ENCODE measurements around the gene NANS. TPM values are rescaled to one million over a fixed set of nuclear protein-coding genes. Genes with fewer than 3 reads are reported as not detected.

Gene NANS
- total and polyA plus RNA-seq, 2 of the 8 experiments (the other 6 are each of a cell fraction or from before 2014, with no cell fraction given) = 56.5 to 67.3 TPM

DNA sequence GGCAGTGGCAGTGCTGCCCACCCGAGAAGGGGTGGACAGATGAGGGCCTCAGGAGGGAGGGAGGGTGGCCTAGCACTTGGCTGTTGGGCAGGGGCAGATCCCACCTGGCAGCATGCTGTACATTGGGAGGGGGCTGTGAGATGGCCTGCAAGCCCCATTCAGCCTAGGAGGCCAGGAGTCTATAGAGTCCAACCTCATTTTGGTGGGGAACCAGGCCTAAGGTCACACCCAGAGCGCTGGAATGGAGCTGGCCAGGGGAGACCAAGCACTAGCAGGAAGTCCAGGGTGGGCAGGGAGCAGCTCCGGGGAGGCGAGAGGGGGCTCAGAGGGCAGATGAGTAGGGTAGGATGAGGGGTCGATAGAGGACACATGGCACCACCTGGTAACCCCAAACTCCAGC lies 39.6 kb downstream of the NANS start:
- H2AK5ac ChIP-seq (ENCODE audit: low read depth, low read length) = no peak overlapping the region
- H3K36me3 ChIP-seq (ENCODE audit: control insufficient read depth in 2 of 4, insufficient read depth in 4 of 4, low read length in 3 of 4) = peaks cover 0 to 3% (median 0%) of the 10 kb centered on the region in 4 experiments; a peak in 2 of 8 replicates
- 0 out of 2 replicates have a peak, but pooled peaks cover 3% of the 10 kb centered on the region for H3K23me2 ChIP-seq (ENCODE audit: low read depth, low read length)
- no peak overlapping the region for H2BK120ac ChIP-seq (replicated peaks; ENCODE audit: low read depth, low read length)
- no peak overlapping the region for H3K4me2 ChIP-seq (ENCODE audit: insufficient read depth in 1 of 2, low read depth in 2 of 2, low read length in 2 of 2)
- H3K4ac ChIP-seq (replicated peaks; ENCODE audit: insufficient read length, low read depth, low read length) = no peak overlapping the region
- no peak for FAIRE-seq
- no peak overlapping the region for H3K14ac ChIP-seq (ENCODE audit: insufficient read length)
- no peak overlapping the region for H3K27ac ChIP-seq (ENCODE audit: low read depth, low read length)
- no peak overlapping the region for H3K4me3 ChIP-seq (ENCODE audit: extremely low read depth in 1 of 4, insufficient read depth in 2 of 4, low read depth in 3 of 4, low read length in 4 of 4)
- POLR2A ChIA-PET (ENCODE audit: partially characterized antibody) = interaction anchor here (1.1 kb wide), 2 partner anchors 13 to 14 kb away, joined by 3 read pairs; no protein-coding TSS in a partner anchor
- no peak overlapping the region for H3K23ac ChIP-seq (ENCODE audit: insufficient read length)
- CTCF ChIA-PET (ENCODE audit: partially characterized antibody) = interaction anchor here (1.4 to 1.9 kb wide), 2 partner anchors 9 to 47 kb away, joined by 5 to 6 read pairs; no protein-coding TSS in a partner anchor
- no peak for DNase-seq (ENCODE audit: low read depth in 1 of 2, low spot score in 2 of 2)
- no peak overlapping the region for H3K56ac ChIP-seq (replicated peaks; ENCODE audit: insufficient read length, low read depth, low read length)
- H3K27me3 ChIP-seq (replicated peaks in 1 of 4; ENCODE audit: control insufficient read depth in 3 of 4, extremely low read depth in 1 of 4, insufficient read depth in 3 of 4, low read length in 3 of 4) = no peaks in the 10 kb centered on the region
- no peaks in the 10 kb centered on the region for H3K79me2 ChIP-seq (ENCODE audit: control insufficient read depth in 1 of 2, insufficient read depth in 2 of 2, low read length in 2 of 2)
- 87% methylated on average over 5 of the region's 5 CpGs; no CpG with 5 or more reads in 1 of the 2 experiments for WGBS, 2 experiments (ENCODE audit: extremely low coverage in 1 of 2, insufficient coverage in 1 of 2, insufficient read length in 1 of 2, insufficient replicate concordance in 2 of 2, low coverage in 1 of 2, low lambda C conversion rate in 2 of 2, missing lambda C conversion rate in 1 of 2)
- H2BK5ac ChIP-seq (ENCODE audit: low read depth, low read length) = no peak overlapping the region
- no peak overlapping the region for H2BK20ac ChIP-seq (ENCODE audit: low read length)
- H4K8ac ChIP-seq (ENCODE audit: extremely low read depth, insufficient read depth, low read length) = no peak overlapping the region
- H3K9me3 ChIP-seq (ENCODE audit: insufficient read depth in 2 of 2, low read depth in 1 of 2, low read length in 1 of 2) = no peaks in the 10 kb centered on the region
- H2AFZ ChIP-seq (ENCODE audit: low read length) = no peak overlapping the region
- H3K79me1 ChIP-seq (ENCODE audit: low read depth, low read length) = no peaks in the 10 kb centered on the region
- no peak overlapping the region for H4K5ac ChIP-seq (ENCODE audit: insufficient read length, low read depth, low read length)
- 0 out of 2 replicates have a peak overlapping the region, but pooled peaks have one; percentile 46 for H2BK15ac ChIP-seq (ENCODE audit: low read length)
- H3K9ac ChIP-seq (replicated peaks in 1 of 4; ENCODE audit: extremely low read depth in 1 of 4, low read depth in 3 of 4, low read length in 3 of 4) = no peak overlapping the region
- peaks cover 0 to 2% of the 10 kb centered on the region in 2 experiments for H4K20me1 ChIP-seq (replicated peaks in 1 of 2; ENCODE audit: control insufficient read depth in 1 of 2, insufficient read depth in 2 of 2, low read length in 2 of 2)
- no peak overlapping the region; the same call in 1 of the 2 replicates for H3K18ac ChIP-seq (ENCODE audit: extremely low read depth, low read length)
- H4K91ac ChIP-seq (replicated peaks; ENCODE audit: insufficient read length, low read length) = no peak overlapping the region
- no peak overlapping the region for H2BK12ac ChIP-seq (ENCODE audit: low read depth, low read length)
- H3K4me1 ChIP-seq (replicated peaks in 1 of 4; ENCODE audit: control insufficient read depth in 3 of 4, insufficient read depth in 4 of 4, low read length in 3 of 4) = peaks cover 2 to 8% (median 5%) of the 10 kb centered on the region in 4 experiments; a peak in 6 of 7 replicates
- no peak for TF ChIP-seq GABPA (IDR thresholded peaks at IDR 0.05; ENCODE audit: borderline replicate concordance, insufficient read depth, low read length)
- TF ChIP-seq, protein P1, sequence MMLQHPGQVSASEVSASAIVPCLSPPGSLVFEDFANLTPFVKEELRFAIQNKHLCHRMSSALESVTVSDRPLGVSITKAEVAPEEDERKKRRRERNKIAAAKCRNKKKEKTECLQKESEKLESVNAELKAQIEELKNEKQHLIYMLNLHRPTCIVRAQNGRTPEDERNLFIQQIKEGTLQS (IDR thresholded peaks at IDR 0.05; ENCODE audit: insufficient read depth, low read depth, low read length) = no peak
- TF ChIP-seq CREB1 (IDR thresholded peaks at IDR 0.05) = no peak
- no peak for TF ChIP-seq TCF12 (IDR thresholded peaks at IDR 0.05; ENCODE audit: low read depth, low read length)
- no peak for TF ChIP-seq EP300 (IDR thresholded peaks at IDR 0.05; ENCODE audit: borderline replicate concordance in 1 of 2, low read depth in 2 of 2, low read length in 2 of 2)
- no peak for TF ChIP-seq POLR2A (IDR thresholded peaks at IDR 0.05; ENCODE audit: control extremely low read depth in 1 of 2, low read depth in 2 of 2, low read length in 2 of 2)
- TF ChIP-seq, protein P2, sequence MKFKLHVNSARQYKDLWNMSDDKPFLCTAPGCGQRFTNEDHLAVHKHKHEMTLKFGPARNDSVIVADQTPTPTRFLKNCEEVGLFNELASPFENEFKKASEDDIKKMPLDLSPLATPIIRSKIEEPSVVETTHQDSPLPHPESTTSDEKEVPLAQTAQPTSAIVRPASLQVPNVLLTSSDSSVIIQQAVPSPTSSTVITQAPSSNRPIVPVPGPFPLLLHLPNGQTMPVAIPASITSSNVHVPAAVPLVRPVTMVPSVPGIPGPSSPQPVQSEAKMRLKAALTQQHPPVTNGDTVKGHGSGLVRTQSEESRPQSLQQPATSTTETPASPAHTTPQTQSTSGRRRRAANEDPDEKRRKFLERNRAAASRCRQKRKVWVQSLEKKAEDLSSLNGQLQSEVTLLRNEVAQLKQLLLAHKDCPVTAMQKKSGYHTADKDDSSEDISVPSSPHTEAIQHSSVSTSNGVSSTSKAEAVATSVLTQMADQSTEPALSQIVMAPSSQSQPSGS (IDR thresholded peaks at IDR 0.05; ENCODE audit: low read length) = no peak
- TF ChIP-seq YY1 (IDR thresholded peaks at IDR 0.05; ENCODE audit: low read depth, low read length) = no peak
- no peak for TF ChIP-seq SIN3A (conservative IDR thresholded peaks at IDR 0.05 in 1 of 2, IDR thresholded peaks at IDR 0.05 in 1 of 2; ENCODE audit: low read depth in 1 of 2, low read length in 2 of 2)
- no peak for TF ChIP-seq POU5F1 (IDR thresholded peaks at IDR 0.05; ENCODE audit: low read depth, low read length)
- TF ChIP-seq CEBPB (IDR thresholded peaks at IDR 0.05; ENCODE audit: low read depth, low read length) = no peak
- no peak for TF ChIP-seq NANOG (IDR thresholded peaks at IDR 0.05; ENCODE audit: insufficient read depth, low read depth, low read length, poor library complexity, severe bottlenecking)
